NCI-H2081 treated with DMSO at 0.1 percent for 48 hours (cell line): ENCODE results near the gene FXYD3.

ENCODE experiments used
- DNase-seq: peaks from one replicate; lab custom pipeline; 2025; lab: John Stamatoyannopoulos, UW

Gene FXYD3

GRCh38 chr19:35162471-35163326 lies 47.1 kb downstream of the FXYD3 start:
- no peak for DNase-seq

- DNase-seq, result no peak
Observed at GRCh38 chr19:35164418-35164817, 48.8 kb downstream of the FXYD3 start.

- no peak for DNase-seq
Observed at GRCh38 chr19:35165200-35166058, 49.8 kb downstream of the FXYD3 start.

- DNase-seq, result no peak
Observed at GRCh38 chr19:35166100-35167063, 50.8 kb downstream of the FXYD3 start.

GRCh38 chr19:35167251-35168119 lies 51.9 kb downstream of the FXYD3 start:
- DNase-seq, result no peak

GRCh38 chr19:35168196-35168595 lies 52.6 kb downstream of the FXYD3 start:
- DNase-seq, result no peak

- no peak for DNase-seq
Observed at GRCh38 chr19:35169221-35169995, 53.8 kb downstream of the FXYD3 start.

- no peak for DNase-seq
Observed at GRCh38 chr19:35170359-35171061, 54.9 kb downstream of the FXYD3 start.

GRCh38 chr19:35171730-35172129 lies 56.1 kb downstream of the FXYD3 start:
- DNase-seq, result no peak
